Measurements from ENCODE around the gene RIN1.
"Not testable (repeated sequence)": the region's sequence is repeated elsewhere in the genome, so short reads cannot be mapped to it uniquely, and the experiment has no call there.

RIN1 gene

GRCh38 chr11:66318600-66318970 lies 17.6 kb downstream of the RIN1 start:
- no peak for DNase-seq

DNA sequence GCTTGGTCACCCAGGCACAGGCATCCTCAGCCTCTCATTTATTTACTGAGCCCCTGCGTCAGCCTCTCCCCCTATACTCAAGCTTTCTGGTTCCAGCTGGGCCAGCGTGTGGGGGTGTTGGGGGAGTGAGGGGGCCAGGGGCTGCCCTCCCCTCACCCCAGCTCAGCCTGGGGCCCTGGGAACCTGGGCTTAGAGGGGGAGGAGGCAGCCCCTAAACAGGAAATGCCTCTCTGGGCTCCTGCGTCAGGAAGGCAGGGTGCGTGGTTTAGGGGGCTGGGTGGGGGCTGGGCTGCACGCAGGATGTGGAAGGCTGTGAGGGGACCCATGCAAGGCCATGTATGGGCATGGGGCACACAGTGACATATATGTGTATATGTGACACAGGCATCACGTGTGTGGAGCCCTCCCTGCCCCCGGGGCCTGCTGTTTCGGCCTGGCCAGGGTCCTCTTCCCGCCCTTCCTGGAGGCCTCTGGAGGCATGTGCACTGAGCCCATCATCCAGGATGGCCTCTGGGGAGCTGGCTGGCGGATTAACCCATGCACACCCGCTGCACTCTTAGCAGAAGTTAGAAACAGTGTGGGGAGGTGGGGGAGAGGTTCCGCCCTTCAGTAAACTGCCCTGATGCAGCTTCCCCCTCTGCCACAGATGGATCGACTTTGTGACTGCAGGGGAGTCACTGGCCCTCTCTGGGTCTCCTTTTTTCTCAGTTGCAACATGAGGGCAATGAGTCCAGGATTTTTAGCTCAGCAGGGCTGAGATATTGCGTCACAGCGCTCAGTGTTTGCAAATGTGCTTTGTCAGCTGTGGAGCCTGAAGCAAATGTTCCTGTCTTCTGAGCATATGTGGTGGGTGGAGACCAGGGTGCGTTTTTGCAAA lies 18.3 kb downstream of the RIN1 start:
- DNase-seq = peak in 1 of 2 experiments; percentile 32

GRCh38 chr11:66317322-66317722 lies 18.9 kb downstream of the RIN1 start:
- DNase-seq = no peak

- no peak for DNase-seq
These were observed 19.4 kb downstream of the RIN1 start, which contains the start of gene CD248 for GRCh38 chr11:66316849-66317251. TSS of gene CD248 (minus strand) at chr11:66317044. CDS start at chr11:66317027, 17 bp downstream.

GRCh38 chr11:66315921-66316811 lies 20.1 kb downstream of the RIN1 start:
- peak; percentile 33 to 73 for DNase-seq

DNA sequence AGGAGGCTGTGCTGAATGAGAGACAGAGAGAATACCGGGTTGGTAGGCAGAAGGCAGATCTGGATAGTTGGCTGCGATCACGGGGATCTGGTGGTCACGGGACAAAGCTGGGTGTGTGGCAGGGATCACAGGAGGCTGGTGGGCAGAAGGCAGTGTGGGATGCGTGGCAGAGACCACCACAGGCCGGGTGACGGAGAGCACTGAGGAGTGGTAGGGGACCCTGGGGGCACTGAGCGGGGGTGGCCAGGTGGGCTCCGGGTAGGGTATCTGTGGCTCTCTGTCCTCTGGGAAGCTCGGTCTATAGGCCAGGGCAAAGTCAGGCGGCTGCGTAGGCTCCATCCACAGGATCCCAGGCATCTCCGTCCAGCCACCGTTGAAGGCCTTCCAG lies 20.7 kb downstream of the RIN1 start:
- DNase-seq = no peak

DNA sequence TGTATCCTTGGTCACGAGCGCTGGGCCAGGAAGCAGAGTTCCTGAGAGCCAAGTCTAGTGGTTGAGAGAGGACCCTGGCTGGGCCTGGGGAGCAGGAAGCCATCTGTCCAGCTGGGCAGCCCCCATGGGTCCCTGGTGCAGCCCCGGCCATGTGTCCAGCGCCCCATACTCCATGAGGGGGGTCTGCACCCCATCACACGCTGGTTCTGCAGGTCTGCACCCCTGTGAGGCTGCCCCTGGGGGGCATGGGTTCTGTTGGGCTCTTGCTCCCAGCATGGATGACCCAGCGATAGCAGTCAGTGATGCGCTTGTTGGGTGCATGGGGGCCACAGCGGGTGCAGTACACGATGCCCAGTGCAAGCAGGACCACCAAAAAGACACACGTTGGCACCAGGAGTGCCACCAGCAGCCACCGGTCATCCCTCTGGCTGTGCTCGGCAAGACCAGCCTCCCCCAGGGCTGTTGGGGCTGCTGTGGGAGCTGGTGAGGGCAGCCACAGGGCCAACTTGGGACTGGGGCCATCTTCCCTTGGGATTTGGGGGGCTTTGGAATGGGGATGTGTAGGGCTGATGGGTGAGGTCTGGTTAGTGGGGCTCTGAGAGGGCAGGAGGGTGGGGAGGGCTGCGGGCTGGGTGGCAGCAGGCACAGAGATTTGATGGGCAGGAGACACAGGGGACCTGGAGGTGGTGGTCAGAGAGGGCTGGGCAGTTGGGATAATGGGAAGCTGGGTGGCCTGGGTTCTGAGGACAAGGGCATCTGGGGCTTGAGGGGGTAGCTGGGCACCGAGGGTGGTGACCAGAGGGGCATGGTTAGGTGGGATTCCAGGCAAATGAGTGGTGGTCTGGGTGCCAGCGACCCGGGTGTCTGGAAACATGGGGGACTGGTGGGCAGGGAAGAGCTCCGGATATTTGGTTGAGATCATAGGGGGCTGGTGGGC lies 21.4 kb downstream of the RIN1 start:
- no peak for DNase-seq

GRCh38 chr11:66314186-66314501 lies 22.1 kb downstream of the RIN1 start:
- no peak for DNase-seq

GRCh38 chr11:66313321-66314185 lies 22.7 kb downstream of the RIN1 start:
- no peak for DNase-seq

GRCh38 chr11:66312549-66313320 lies 23.5 kb downstream of the RIN1 start:
- peak; percentile 93 to 97 for DNase-seq

GRCh38 chr11:66311965-66312548 lies 24.2 kb downstream of the RIN1 start:
- DNase-seq = peak; percentile 92 to 95

GRCh38 chr11:66311470-66311964 lies 24.7 kb downstream of the RIN1 start:
- no peak for DNase-seq

DNA sequence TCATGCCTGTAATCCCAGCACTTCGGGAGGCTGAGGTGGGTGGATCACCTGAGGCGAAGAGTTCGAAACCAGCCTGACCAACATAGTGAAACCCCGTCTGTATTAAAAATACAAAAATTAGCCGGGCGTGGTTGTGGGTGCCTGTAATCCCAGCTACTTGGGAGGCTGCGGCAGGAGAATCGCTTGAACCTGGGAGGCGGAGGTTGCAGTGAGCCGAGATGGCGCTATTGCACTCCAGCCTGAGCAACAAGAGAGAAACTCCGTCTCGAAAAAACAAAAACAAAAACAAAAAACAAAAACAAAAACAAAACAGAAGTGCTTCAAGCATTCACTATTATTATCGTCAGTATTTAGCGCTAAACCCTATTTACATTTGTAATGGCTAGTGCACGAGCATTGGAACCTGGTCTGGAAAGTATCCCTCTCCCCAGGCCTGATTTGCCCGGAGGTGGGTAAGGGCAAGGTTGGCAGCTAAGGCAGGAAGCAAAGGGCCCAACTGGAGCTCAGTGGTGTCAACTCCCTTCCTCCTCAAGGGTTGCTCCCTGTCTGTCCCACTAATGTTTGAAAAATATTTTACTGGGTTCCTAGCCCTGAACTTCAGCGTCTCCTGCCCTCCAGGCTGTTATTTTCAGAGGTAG lies 25.3 kb downstream of the RIN1 start:
- DNase-seq = not testable (repeated sequence)

DNA sequence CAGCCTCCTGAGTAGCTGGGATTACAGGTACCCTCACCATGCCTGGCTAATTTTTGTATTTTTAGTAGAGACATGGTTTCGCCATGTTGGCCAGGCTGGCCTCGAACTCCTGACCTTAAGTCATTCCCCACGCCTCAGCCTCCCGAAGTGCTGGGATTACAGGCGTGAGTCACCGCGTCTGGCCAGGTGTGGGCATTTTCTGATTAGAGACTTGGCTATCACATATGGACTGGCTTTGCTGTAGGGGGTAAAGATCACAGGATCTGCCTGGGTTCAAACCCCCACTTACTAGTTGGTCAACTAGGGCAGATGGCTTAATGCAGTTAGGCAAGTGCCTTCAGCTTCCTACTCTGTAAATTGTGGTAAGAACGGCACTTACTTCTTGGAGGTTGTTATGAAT lies 25.9 kb downstream of the RIN1 start:
- DNase-seq = no peak

- DNase-seq = no peak
These were observed 26.8 kb downstream of the RIN1 start for GRCh38 chr11:66309475-66309874.

DNA sequence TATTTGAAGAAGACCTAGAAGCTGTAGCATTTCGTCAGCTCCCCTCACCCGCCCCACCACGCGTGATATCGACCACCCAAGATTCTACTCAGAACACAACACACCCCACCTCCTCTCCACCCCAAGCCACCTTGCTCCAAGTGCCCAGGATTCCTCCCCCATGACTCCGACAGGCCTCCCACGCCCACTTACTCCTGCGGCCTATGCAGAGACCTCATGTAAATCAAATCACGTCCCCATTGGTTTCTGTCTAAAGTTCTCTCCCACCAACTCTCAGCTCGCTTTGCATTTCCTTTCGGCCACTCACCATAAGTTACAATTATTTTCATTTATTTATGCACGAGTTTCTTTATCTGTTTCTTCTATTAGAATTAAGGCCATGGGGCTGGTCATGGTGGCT lies 33.6 kb downstream of the RIN1 start:
- DNase-seq = no peak

DNA sequence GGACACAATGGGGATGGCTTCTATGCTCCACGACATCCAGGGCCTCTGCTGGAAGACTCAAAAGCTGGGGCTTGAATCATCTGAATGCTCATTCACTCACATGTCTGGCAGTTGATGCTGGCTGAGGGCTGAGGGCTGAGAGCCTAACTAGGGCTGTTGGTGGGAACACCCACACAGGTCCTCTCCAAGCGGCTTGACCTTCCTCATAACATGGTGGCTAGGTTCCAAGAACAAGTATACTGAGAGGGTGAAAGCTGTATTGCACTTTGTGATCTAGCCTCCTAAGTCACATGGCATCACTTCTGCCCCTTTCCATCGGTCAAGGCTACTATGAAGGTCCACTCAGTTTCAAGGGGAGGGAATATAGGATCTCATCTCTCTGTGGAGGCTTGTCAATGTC lies 37.0 kb downstream of the RIN1 start:
- DNase-seq = no peak

- DNase-seq = no peak
These were observed 38.6 kb downstream of the RIN1 start for GRCh38 chr11:66297610-66298009.

Measured in NCI-H524 (cell line).